22Rv1 (cell line): ENCODE data around the gene LDLRAD4.
"Not testable (repeated sequence)": the region's sequence is repeated elsewhere in the genome, so short reads cannot be mapped to it uniquely, and the experiment has no call there.

ENCODE experiments used
- H3K27ac ChIP-seq: fragments of 450-650 bp; 2 replicates; pipeline ENCODE4 v1.5.1; 2017
- CTCF ChIP-seq: fragments of 450-650 bp; IDR thresholded peaks from 2 replicates; pipeline ENCODE4 v1.5.1; 2017; ENCODE audit warnings: mild to moderate bottlenecking
- ZFX ChIP-seq: fragments of 450-650 bp; IDR thresholded peaks from 2 replicates; pipeline ENCODE4 v1.6.1; 2017; ENCODE audit warnings: antibody characterized with exemption, borderline replicate concordance

The LDLRAD4 gene

DNA sequence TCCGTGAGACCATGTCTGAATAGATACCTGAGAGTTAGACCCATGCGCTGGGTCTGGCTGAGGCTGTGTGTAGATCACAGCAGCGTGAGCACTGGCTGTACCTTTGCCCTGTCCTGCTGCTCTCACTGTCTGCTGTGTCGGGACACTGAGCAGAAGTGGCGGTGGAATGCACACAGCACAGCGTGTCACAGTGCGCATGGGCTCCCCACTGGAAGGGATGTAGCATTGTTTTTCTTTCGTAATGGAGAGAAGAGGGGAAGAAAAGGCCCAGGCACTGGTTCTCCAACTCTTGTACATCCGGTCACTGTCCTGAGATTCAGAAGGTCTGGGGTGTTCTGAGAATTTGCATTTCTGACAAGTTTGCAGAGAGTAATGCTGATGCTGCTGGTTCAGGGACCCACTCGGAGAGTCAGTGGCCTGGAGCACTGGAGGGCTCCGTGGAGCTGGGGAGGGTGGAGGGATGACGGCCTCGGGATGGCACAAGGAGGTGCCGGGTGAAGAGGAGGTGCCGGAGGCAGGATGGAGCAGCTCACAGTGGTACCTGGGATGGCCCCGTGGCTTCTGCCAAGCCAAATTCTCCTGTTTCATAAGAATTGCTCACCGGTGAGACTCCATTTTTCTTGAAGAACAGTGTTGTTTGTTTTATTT, 252.8 kb downstream of the LDLRAD4 start:
- TF ChIP-seq CTCF (no peak), ZFX (no peak)
- no peak overlapping the region for H3K27ac ChIP-seq

GRCh38 chr18:13471971-13472628, 253.5 kb downstream of the LDLRAD4 start:
- TF ChIP-seq CTCF: no peak
- no peak for TF ChIP-seq ZFX
- no peak overlapping the region for H3K27ac ChIP-seq

GRCh38 chr18:13473751-13474150, 255.2 kb downstream of the LDLRAD4 start:
- H3K27ac ChIP-seq: no peak overlapping the region

DNA sequence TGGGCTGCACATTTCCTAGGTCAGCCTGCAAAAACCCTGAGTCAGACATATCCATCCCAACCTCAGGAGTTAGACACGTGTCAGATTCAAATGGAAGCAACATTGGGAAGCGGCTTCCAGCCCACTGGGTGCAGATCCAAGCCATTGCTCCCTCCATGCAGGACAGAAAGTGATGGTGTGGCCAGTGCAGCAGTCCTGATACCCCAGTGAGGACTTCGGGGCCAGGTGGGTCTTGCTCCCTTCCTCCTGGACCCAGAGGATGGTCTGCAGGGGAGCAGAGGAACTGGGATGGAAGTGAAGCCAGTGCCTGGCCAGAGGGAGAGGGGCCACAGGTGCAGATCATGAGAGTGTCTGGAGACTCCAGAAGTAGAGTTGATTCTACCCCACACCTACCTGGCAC, 255.8 kb downstream of the LDLRAD4 start:
- H3K27ac ChIP-seq: no peak overlapping the region
- TF ChIP-seq ZFX: no peak
- TF ChIP-seq CTCF: no peak

More at GRCh38 chr18:13473751-13474150, 255.2 kb downstream of the LDLRAD4 start:
- no peak for TF ChIP-seq CTCF
- no peak for TF ChIP-seq ZFX

DNA sequence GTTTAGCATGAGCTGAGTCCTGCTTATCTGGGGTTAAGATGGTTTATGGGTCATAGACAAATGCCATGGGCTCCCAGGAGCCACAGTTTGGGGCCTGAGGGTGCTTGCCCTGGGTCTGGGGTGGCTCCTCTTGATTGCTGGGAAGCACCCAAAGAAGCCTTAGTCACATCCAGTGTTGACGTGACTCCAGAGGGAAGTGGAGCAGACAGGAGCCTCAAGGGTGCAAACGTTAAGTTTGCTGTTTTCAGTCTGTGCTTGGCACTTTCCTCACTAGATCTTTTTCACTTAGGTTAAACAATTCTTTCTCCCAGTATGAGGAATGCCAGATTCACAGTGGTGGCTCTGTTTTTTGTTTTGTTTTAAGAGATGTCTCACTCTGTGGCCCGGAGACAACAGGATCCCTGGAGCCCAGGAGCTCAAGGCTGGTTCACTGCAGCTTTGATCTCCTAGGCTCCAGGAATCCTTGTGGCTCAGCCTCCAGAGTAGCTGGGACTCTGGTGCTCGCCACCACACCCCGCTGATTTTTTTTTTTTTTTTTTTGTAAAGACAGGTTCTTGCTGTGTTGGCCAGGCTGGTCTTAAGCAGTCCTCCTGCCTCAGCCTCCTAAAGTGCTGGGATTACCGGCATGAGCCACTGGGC, 256.5 kb downstream of the LDLRAD4 start:
- TF ChIP-seq ZFX: no peak
- TF ChIP-seq CTCF: no peak

GRCh38 chr18:13476312-13476711, 257.8 kb downstream of the LDLRAD4 start:
- H3K27ac ChIP-seq: not testable (repeated sequence)

More for the DNA sequence above, 256.5 kb downstream of the LDLRAD4 start:
- no peak overlapping the region for H3K27ac ChIP-seq

DNA sequence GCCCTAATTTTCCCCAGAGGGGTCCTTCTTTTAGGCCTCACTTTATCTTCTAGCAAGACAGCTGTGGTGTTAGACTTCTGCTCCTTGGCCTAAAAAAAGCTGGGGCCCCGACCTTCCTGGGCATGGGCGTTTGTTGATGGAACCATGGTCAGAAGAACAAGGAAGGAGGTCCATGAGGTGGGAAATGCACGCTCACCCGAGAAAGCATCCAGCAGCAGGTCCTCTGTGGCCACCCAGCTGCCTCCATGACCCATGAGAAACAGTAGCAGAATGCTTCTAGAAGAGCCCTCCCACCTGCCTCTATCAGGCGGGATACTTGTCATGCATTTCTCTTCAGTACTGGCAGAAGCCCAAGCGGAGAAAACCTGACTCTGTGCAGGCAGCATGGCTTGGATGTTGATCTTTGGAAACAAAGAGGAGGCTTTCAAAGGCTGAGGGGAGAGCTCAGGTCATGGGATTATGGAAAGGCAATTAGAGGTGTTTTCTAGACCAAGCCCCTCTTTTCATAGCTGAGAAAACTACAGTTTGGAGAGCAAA, 258.7 kb downstream of the LDLRAD4 start:
- no peak overlapping the region for H3K27ac ChIP-seq
- TF ChIP-seq ZFX (no peak), CTCF (no peak)
